GM19468 (cell line): ENCODE measurements around the gene GPRIN3.

Source experiments
- ATAC-seq: cut with Tn5 transposase; IDR thresholded peaks from one replicate; pipeline ENCODE4 v1.9.1; 2021; ENCODE audit warnings: mild to moderate bottlenecking, moderate library complexity, moderate number of reproducible peaks; ENCODE audit not compliant: unreplicated experiment; ENCODE audit errors: extremely low read depth

The GPRIN3 gene

GRCh38 chr4:89294573-89295269 is 12.9 kb downstream of the GPRIN3 start:
- ATAC-seq = peak; percentile 86

- ATAC-seq = no peak
Measured at GRCh38 chr4:89293299-89293698, 14.3 kb downstream of the GPRIN3 start.

- no peak for ATAC-seq
Measured at GRCh38 chr4:89290727-89291516, 16.7 kb downstream of the GPRIN3 start.

GRCh38 chr4:89289312-89289711 is 18.3 kb downstream of the GPRIN3 start:
- no peak for ATAC-seq

- no peak for ATAC-seq
Measured at GRCh38 chr4:89288430-89288829, 19.2 kb downstream of the GPRIN3 start.

- no peak for ATAC-seq
Measured at GRCh38 chr4:89287945-89288344, 19.7 kb downstream of the GPRIN3 start.

- ATAC-seq = no peak
Measured at GRCh38 chr4:89285745-89286144, 21.9 kb downstream of the GPRIN3 start.

- no peak for ATAC-seq
Measured at GRCh38 chr4:89284828-89285227, 22.8 kb downstream of the GPRIN3 start.

- ATAC-seq = no peak
Measured at GRCh38 chr4:89284020-89284424, 23.6 kb downstream of the GPRIN3 start.

GRCh38 chr4:89283226-89284009 is 24.2 kb downstream of the GPRIN3 start:
- no peak for ATAC-seq

- ATAC-seq = no peak
Measured at GRCh38 chr4:89279385-89279784, 28.2 kb downstream of the GPRIN3 start.

- no peak for ATAC-seq
Measured at GRCh38 chr4:89277412-89277811, 30.2 kb downstream of the GPRIN3 start.

GRCh38 chr4:89276296-89276695 is 31.3 kb downstream of the GPRIN3 start:
- ATAC-seq = no peak

GRCh38 chr4:89275587-89275986 is 32.0 kb downstream of the GPRIN3 start:
- no peak for ATAC-seq

- no peak for ATAC-seq
Measured at GRCh38 chr4:89273741-89274141, 33.9 kb downstream of the GPRIN3 start.

- ATAC-seq = no peak
Measured at GRCh38 chr4:89270792-89271191, 36.8 kb downstream of the GPRIN3 start.

GRCh38 chr4:89269121-89269666 is 38.4 kb downstream of the GPRIN3 start:
- no peak for ATAC-seq

- no peak for ATAC-seq
Measured at GRCh38 chr4:89268679-89269078, 38.9 kb downstream of the GPRIN3 start.

GRCh38 chr4:89267846-89268245 is 39.8 kb downstream of the GPRIN3 start:
- no peak for ATAC-seq

GRCh38 chr4:89267392-89267791 is 40.2 kb downstream of the GPRIN3 start:
- ATAC-seq = no peak

- ATAC-seq = no peak
Measured at GRCh38 chr4:89266128-89266527, 41.5 kb downstream of the GPRIN3 start.
